Germinal center (tissue), 1 donor: ENCODE results near the gene OR1M1.
"Not testable (repeated sequence)": the region's sequence is repeated elsewhere in the genome, so short reads cannot be mapped to it uniquely, and the experiment has no call there.

ENCODE experiments used
- DNase-seq: peaks from one replicate; pipeline ENCODE4 v3.0.0; 2012; ENCODE audit warnings: mixed read lengths, low spot score

OR1M1 gene, protein sequence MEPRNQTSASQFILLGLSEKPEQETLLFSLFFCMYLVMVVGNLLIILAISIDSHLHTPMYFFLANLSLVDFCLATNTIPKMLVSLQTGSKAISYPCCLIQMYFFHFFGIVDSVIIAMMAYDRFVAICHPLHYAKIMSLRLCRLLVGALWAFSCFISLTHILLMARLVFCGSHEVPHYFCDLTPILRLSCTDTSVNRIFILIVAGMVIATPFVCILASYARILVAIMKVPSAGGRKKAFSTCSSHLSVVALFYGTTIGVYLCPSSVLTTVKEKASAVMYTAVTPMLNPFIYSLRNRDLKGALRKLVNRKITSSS

DNA sequence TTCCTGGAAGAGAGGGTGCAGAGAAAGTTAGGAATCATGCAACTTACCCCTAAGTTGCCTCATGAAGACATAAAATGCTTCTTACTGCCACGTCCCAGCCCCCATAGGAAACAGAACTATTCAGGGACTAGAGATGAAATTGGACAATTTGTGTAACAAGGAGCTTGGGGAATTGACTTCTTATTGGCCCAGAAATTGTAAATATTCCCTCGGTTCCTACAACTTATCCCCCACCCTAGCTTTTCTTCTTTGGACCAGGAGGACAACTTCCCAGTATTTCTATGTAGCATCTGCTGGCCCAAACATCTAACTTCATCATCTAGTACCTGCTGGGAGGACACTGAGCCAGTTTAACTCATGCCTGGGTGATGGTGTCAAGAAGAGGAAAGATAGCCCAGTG, at the start of gene OR1M1:
Gene OR1M1, plus strand, starts transcription at position 301 of the 400 bp plus-strand sequence. CDS start 6,184 bp downstream, outside the sequence.
- DNase-seq: no peak

DNA sequence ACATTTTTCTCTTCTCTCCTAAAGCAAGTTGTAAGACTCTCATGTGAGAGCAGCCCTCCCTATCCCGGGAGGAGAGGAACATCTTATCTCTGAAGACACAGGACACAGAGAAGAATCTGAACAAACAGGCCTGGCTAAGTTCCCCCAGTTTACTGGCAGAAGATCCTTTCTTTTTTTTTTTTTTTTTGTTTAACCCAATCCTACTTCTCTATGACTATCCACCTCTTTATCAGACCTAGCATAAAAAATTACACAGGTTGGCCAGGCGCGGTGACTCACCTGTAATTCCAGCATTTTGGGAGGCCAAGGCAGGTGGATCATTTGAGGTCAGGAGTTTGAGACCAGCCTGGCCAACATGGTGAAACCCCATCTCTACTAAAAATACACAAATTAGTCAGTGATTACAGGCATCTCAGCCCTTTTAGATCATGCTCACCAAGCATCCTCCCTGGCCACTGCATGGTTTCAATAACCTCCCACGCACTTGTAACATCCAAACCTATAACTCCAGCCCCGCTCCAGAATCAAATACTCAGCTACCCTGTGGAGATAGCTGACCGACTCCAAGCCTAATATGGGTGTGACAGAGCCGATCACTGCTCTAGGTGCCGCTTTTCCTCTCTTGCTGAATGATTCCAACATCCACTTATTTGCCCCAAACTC, 49.3 kb upstream of the OR1M1 start:
- DNase-seq: no peak

DNA sequence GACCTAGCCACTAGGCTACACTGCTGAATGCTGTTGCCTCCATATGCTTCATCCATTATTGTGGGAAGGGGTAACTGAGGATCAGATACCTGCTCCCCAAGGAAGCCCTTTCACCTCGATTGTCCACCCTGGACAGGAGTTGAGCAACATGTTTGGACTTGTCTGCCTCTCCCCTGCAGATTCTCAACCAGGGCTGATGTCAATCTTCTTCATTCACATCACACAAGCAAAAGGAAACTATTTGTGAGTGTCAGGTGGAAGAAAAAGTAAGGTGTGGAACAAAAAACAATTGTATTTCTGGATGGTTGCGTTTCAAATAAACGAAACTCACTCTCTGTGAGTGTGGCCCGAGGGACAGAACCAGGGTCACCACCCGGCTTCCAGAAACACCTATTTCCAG, 47.1 kb upstream of the OR1M1 start:
- DNase-seq: no peak

DNA sequence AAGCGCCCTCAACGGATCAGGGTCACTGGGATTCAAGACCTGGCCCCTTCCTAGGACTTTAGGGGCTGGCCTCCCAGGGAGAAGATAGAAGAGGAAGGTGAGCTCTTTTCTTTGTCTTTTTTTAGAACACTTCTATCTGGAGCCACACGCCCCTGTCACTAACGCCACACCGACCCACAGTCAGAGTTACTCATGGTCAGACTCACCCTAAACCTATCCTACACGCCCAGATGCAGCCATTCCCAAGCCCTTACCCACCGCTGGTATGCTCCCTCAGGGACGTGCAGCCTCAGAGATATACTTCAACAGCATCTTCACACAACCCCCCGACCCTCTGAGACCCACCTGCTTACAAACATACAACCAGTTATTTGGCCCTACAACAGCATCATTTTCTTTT, 46.7 kb upstream of the OR1M1 start:
- no peak for DNase-seq

DNA sequence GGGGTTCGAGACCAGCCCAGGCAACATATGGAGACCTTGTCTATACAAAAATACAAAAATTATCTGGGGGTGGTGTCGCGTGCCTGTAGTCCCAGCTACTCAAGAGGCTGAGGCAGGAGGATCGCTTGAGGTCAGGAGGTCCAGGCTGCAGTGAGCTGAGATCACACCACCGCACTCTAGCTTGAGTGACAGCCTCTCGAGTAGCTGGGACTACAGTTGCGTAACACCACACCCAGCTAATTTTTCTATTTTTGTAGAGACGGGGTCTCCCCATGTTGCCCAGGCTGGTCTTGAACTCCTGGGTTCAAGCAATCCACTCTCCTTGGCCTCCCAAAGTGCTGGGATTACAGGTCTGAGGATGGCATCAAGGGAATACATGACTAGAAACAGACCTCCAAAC, 45.8 kb upstream of the OR1M1 start:
- DNase-seq: no peak

DNA sequence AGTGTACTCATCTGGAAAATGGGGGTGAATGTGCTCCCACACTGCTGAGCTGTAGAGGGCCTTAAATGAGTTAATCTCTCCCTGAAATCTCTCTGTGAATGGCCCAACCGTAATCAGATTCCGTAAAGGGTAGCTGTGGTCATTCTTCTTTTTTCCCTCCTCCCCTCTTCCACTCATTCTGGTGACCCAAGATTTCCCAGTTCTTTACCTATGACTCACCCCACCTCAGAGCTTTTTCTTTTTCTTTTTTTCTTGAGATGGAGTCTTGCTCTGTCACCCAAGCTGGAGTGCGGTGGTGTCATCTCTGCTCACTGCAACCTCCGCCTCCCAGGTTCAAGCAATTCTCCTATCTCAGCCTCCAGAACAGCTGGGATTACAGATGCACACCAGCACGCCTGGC, 43.3 kb upstream of the OR1M1 start:
- no peak for DNase-seq

DNA sequence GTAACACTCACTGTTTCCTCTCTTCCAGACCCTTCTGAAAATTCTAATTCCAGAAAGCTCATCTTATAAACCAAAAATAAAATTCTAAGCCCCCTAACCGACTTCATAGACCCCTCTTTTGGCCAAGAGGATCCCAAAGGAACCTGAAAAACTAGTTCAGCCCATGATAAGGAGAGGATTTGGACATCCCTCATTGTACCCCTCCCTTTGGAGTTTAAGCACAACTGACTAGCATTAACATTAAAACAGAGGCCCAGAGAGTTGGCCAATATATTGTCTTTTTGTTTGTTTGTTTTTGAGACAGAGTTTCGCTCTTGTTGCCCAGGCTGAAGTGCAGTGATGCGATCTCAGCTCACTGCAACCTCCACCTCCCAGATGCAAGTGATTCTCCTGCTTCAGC, 42.4 kb upstream of the OR1M1 start:
- DNase-seq: no peak

DNA sequence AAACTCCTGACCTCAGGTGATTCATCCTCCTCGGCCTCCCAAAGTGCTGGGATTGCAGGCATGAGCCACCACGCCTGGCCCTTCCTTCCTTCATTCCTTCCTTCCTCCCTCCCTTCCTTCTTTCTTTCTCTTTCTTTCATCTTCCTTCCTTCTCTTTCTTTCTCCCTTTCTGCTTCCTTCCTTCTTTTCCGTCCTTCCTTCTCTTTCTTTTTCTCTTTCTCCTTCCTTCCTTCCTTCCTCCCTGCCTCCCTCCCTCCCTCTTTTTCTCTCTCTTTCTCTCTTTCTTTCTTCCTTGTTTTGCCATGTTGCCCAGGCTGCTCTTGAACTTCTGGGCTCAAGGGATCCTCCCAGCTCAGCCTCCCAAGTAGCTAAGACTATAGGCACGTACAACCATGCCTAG, 40.2 kb upstream of the OR1M1 start:
- DNase-seq: no peak

DNA sequence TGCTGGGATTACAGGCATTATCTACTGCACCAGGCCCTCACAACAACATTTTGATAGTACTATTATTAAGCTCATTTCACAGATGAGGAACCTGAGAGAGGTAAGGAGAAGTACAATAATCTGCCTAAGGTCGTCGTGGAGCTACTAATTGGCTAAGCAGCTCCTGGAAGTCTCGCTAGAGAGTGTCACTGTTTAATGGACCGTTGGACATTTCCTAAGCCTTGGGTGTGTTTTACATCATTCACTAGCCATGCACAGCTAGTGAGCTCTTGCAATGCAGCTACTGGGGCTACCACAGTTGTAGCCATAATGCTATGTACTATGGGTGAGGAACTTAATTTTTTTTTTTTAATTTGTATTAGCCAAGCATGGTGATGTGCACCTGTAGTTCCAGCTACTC, 34.0 kb upstream of the OR1M1 start:
- DNase-seq: no peak

DNA sequence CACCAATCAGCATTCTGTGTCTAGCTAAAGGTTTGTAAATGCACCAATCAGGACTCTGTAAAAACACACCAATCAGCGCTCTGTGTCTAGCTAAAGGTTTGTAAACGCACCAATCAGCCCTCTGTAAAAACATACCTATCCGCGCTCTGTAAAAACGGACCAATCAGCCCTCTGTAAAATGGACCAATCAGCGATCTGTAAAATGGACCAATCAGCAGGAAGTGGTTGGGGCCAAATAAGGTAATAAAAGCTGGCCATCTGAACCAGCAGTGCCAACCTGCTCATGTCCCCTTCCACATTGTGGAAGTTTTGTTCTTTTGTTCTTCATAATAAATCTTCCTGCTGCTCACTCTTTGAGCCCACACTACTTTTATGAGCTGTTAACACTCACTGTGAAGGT, 33.2 kb upstream of the OR1M1 start:
- DNase-seq: not testable (repeated sequence)

DNA sequence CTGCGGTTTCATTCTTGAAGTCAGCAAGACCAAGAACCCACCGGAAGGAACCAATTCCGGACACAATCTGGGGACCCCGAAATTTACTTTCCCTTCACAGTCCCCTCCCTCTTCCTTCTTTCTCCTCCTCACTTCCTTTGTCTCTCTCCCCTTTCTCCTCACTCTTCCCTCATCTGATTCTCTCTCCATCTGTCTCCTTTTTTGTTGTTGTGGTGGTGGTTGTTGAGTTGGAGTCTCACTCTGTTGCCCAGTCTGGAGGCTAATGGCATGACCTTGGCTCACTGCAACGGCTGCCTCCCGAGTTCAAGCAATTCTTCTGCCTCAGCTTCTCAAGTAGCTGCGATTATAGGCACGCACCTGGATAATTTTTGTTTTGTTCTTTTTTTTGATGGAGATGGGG, 32.7 kb upstream of the OR1M1 start:
- DNase-seq: no peak

DNA sequence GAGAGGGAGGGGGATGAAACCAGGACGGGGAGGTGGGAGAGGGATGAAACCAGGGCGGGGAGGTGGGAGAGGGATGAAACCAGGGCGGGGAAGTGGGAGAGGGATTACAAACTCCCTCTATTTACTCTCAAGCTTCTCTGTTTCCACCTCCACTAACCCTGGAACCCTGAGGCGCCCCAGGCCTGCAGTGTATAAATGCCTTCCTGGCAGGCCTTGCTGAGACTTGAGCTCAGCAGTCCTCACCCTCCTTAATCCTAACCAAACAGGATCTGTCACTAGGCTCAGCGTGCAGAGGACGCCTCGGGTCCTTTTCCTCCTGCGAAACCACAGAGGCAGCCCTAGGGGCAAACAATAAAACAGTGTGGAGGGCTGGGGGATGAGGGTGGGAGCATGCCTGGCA, 32.1 kb upstream of the OR1M1 start:
- DNase-seq: no peak

DNA sequence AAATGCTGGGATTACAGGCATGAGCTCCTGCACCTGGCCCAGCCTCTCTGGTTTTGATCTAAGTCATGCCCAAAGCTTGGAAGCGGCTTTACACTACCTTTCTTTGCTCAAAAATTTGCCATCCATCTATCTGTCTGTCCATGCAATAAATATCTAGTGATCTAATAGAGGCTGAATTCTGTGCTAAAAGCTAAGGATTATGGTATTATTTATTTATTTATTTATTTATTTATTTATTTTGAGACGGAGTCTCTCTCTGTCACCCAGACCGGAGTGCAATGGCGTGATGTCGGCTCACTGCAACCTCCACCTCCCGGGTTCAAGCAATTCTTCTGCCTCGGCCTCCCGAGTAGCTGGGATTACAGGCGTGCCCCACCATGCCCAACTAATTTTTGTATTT, 30.7 kb upstream of the OR1M1 start:
- DNase-seq: not testable (repeated sequence)

DNA sequence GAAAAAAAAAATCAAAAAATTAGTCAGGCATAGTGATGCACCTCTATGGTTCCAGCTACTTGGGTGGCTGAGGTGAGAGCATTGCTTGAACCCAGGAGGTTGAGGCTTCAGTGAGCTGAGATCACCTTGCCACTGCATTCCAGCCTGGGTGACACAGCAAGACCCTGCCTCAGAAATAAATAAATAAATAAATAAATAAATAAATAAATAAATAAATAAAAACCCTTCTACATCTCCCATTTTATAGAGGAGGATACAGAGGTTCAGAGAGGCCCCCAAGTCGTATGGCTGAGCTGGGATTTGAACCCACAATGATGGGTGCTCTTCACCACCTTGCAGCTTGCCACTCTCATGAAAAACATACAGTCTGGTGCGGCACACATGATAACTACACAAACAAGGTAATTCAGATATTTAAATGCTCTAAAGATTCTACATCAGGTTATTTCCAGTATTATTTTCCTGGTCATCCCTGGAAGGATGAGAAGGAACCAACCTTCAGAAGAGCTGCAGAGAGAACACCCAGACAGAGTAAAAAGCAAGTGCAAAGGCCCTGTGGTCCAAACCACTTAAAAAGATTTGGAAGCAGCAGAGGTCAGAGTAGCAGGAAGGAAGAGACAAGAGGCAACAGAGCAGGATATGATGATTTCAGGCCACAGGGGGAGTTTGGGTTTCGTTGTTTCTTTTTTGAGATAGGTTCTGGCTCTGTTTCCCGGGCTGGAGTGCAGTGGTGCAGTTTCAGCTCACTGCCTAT, 29.2 kb upstream of the OR1M1 start:
- no peak for DNase-seq

DNA sequence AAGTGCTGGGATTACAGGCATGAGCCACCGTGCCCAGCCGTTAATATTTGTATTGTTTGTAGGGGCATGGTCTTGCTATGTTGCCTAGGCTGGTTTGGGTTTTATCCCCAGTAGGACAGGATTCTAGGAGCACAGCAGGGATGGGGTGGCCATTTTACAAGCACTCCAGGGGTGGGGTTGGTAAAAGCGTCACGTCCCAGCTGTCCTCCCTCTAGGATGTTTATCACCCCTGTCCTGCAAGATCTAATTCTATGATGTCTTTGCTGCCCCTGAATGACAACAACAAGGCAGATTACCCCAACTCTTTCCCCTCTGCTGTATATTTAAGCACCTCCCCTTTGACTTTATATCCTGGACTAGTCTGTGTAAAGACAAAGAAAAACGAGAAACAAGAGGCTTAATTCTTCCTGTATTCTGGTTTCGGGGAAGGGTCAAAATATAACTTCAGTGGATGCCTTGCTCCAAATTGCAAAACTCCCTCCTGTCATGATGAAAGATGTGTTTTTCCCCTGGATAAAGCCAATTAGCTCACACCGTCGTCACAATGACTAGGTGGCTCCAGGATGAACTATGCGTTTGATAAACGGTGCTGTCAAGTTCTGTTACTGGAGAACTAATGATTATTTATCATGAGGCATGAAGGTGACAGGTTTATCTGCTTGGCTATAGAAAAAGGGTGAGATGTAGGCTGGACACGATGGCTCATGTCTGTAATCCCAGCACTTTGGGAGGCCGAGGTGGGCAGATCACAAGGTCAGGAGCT, 27.8 kb upstream of the OR1M1 start:
- no peak for DNase-seq

DNA sequence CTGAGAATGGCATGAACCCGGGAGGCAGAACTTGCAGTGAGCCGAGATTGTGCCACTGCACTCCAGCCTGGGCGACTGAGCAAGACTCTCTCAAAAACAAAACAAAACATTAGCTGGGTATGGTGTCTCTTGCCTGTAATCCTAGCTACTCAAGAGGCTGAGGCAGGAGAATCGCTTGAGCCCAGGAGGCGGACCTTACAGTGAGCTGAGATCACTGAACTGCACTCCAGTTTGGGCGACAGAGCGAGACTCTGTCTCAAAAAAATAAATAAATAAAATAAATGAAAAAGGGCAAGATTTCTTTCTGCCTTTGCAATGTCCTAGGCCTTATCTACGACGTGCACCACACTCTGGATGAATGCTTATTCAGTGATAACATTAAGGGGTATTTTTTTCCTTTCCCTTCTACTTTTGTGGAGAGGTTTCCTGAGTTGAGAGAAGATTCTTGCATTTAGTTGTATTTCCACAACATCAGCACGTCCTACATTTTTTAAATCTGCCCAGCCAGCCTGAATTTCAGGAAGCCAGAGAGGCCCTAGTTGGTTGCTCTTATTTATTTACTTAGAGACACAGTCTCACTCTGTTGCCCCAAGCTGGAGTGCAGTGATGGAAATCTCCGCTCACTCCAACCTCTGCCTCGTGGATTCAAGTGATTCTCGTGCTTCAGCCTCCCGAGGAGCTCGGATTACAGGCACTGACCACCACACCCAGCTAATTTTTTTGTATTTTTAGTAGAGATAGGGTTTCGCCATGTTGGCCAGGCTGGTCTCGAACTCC, 26.1 kb upstream of the OR1M1 start:
- no peak for DNase-seq

DNA sequence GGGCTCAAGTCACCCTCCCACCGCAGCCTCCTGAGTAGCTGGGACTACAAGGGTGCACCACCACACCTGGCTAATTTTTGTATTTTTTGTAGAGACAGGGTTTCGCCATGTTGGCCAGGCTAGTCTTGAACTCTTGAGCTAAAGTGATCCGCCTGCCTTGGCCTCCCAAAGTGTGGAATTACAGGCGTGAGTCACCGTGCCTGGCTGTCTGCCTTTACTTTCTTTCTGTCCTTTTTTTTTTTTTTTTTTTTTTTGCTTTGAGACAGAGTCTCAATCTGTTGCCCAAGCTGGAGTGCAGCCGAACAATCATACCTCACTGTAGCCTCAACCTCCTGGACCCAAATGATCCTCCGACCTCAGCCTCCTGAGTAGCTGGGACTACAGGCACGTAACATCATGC, 25.0 kb upstream of the OR1M1 start:
- no peak for DNase-seq

DNA sequence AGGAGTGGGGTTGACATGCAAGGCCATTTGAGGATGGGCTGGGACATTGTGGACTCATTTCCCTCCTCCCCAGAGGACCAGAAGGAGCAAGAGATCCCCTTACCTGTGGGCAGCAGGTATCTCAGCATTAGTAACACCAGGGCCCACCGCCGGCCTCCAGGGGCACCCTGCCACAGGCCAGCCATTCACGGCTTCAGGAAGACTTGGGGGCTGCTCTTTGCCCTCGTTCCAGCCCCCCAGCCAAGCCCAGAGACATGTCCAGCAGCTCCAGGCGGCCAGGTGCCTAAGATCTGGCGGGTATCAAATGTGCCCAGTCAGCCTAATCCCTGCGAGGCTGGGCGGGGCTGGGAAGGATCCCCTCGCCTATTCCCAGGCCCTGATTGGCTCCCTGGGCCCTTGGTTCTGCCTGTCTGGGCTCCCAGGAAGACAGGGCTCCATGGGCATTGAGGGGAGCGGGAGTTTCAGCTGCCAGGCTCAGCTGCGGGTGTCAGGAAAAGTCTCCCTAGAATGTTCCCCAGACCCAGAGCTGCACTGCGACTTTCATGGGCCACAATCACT, 21.3 kb upstream of the OR1M1 start:
- no peak for DNase-seq

DNA sequence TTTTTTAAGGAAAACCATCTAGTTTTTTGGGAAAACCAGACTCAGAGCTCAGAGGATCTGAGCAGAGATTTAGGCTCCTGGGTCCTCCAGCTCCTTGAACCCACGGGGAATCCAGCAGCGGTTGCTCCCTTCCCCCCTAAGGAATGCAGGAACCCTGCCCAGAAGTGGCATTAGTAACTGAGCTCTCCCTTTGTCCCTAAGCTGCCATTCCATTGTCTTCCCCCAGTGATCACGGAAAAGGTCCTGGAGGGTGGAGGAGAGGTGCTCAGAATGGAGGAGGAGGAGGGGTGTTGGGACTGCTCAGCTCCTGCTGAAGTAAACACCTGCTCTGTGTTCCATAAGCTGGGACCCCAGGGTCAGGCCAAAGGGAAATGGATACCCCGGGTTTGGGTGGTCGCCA, 16.8 kb upstream of the OR1M1 start:
- no peak for DNase-seq

DNA sequence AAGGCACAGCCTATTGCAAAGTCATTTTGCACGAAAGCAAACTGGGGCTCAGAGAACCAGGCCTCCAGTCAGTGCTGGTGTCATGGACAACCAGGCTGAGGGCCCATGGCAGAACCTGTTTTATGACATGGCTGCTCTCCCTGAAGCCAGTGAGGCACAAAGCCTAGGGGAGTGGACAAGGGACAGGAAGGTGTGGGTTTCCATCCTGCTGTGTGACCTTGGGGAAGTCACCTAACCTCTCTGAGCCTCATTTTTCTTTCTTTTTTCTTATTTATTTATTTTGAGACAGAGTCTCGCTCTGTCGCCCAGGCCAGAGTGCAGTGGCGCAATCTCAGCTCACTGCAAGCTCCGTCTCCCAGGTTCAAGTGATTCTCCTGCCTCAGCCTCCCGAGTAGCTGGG, 15.1 kb upstream of the OR1M1 start:
- DNase-seq: not testable (repeated sequence)

DNA sequence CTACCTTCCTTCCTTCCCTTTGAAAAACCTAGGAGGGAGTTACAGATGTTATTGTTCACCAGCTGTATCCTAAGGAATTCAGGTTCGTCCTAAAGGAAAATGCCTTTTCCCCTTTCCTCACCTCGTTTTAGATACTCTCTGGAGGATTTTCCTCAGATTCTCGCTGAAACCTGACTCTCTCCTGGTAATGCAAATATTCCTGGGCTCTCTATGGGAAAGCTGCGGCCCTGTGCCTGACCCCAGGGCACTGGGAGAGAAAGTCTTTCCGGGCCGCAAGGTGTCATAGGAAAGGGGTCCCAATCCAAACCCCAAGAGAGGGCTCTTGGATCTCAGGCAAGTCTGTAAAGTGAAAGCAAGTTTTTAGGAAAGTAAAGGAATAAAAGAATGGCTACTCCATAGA, 13.1 kb upstream of the OR1M1 start:
- DNase-seq: no peak
